NT2/D1 (cell line): ENCODE results near the gene EXOC2.

ENCODE experiments used
- SUZ12 ChIP-seq: IDR thresholded peaks from 2 replicates; pipeline ENCODE4 v1.6.1; 2011; ENCODE audit not compliant: insufficient read length, insufficient read depth; ENCODE audit errors: extremely low read depth
- YY1 ChIP-seq: IDR thresholded peaks from 2 replicates; pipeline ENCODE4 v1.6.1; 2011; ENCODE audit not compliant: insufficient read length, insufficient read depth
- ZNF274 ChIP-seq: IDR thresholded peaks from 2 replicates; pipeline ENCODE4 v1.6.1; 2011; ENCODE audit warnings: mild to moderate bottlenecking, low read depth, low read length

DNA sequence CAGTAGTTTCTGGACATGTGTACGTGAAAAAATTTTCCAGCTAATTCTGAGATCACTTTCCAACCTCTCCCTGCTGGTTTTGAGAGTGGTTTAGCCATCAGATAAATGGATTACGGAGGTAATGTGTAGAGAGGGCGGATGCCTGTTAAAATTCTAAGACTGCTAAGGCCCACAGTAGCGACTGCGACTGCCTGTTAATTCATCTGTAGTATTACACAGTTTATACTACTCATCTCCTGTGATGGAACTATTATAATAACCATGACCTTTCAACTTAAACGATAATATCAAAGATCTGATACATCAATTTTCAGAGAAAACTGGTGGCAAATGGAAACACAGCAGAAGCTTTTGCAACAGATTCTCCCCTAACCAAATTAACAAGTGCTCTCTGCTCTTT is 199.1 kb downstream of the EXOC2 start:
- TF ChIP-seq YY1: no peak
- TF ChIP-seq SUZ12: no peak
- TF ChIP-seq ZNF274: no peak
